ENCODE results near the gene SZT2.
A peak's percentile ranks its signal among the peaks of the same experiment; 100 is the strongest.

SZT2 gene

GRCh38 chr1:43389326-43390313, at the start of gene SZT2, which contains the start of gene MED8:
TSS of gene SZT2 (plus strand) at chr1:43389899. CDS start at chr1:43389969, 70 bp downstream.
TSS of gene MED8 (minus strand) at chr1:43389800. CDS start at chr1:43389764, 36 bp downstream.
- DNase-seq = peak; percentile 96

- DNase-seq = no peak
Observed at GRCh38 chr1:43340559-43340958, 49.1 kb upstream of the SZT2 start.

- DNase-seq = no peak
Observed at GRCh38 chr1:43344267-43344850, 45.3 kb upstream of the SZT2 start.

DNA sequence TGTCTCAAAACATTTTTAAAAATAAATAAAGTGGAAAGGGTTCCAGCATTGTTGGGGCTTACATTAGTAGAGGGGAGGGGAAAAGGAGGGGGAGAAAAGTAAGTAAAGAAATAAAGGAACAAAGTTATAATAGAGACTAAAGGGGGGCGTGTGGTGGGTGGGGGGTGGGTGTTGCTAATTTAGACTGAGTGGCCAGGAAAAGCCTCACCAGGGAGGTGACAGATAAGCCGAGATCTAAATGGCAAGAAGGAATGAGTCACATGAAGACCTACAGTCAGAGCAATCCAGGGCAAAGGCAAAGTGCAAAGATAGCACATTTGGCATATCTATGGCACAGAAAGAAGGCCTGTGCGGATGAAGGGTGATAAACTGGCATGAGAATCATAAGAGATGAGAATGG, 44.6 kb upstream of the SZT2 start:
- DNase-seq = no peak

DNA sequence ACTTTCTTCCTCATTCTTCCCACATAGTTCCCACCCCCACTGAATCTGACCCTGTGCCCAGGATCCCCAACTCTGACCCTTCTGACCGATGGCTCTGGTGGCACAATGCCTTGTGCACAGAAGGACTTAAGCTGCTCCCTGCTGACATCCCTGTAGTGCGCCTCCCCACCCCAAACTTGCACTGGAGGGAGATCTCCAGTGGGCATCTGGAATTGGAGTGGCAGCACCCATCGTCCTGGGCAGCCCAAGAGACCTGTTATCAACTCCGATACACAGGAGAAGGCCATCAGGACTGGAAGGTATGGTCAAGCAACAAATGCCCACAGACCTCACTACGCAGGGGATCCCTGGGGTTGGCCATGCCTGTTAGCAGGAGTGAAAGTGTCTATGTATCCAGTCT, 43.1 kb upstream of the SZT2 start:
- DNase-seq = no peak

DNA sequence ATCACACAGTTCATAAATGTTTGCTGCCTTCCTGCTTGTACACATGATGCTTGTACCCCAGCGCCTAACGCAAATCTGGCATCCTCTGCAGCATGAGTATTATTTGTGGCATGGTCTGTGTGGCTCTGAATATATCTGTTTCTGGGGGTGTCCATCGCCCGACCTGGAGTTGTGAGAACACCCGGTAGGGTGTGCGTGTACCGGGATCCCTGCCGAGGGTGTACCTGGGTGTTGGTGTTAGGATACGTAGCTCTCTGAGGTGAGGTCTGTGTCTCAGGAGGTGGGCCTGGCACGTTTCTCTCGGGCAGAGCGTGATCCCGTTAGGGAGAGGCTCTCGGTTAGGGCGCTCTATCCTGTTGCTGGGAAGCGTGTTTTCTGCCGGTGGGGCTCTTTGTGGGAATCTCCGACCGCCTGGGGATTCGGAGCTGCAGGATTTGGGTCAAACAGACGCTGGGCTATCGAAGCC, 41.3 kb upstream of the SZT2 start:
- DNase-seq = no peak

GRCh38 chr1:43348809-43349593, 40.7 kb upstream of the SZT2 start:
- peak; percentile 86 for DNase-seq

- no peak for DNase-seq
Observed at GRCh38 chr1:43349594-43350306, 39.9 kb upstream of the SZT2 start.

- DNase-seq = no peak
Observed at GRCh38 chr1:43350976-43351375, 38.7 kb upstream of the SZT2 start.

GRCh38 chr1:43351421-43352350, 38.0 kb upstream of the SZT2 start:
- DNase-seq = no peak

DNA sequence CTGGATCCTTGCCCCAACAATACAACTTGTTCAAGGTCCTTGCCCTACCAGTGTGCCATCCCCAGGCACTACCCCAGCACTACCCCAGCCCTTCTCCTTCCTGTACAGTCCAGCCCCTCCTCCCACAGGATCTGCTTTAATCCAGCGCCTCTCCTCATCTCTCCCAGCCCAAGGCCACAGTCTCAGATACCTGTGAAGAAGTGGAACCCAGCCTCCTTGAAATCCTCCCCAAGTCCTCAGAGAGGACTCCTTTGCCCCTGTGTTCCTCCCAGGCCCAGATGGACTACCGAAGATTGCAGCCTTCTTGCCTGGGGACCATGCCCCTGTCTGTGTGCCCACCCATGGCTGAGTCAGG, 37.4 kb upstream of the SZT2 start:
- DNase-seq = no peak

GRCh38 chr1:43352881-43353280, 36.8 kb upstream of the SZT2 start:
- DNase-seq = no peak

DNA sequence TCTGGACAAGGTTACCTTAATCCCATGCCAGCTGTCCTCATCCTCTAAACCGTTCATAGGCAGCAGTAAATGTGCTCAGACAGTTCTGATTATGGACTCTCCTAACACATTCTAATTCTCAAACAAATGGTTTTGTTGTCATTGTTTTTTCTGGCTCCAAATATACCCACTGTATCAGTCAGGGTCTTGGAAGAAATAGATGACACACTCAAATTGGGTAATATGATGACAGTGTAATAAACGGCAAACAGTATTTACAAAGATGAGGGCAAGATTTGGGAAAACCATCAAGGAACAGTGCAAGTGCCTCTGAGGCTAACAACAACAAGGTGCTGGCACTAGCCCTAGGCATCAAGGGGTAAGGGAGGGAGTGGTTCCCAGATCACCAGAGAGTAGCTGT, 35.2 kb upstream of the SZT2 start:
- DNase-seq = no peak

DNA sequence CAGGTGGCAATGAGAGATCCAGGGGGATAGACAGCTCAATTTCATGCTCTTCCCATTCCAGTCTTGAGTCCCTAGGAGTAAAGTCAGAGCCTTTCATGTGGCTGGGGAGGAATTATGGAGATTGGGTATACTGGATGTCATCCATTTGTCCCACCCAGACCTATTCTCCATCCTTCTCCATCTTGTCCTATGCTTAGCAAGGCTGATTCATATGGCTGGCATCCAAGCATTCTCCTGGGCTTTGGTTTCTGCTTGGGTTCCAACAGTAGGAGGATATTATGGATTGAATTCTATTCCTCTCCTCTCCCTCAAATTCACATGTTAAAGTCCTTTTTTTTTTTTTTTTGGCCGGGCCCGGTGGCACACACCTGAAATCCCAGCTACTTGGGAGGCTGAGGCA, 34.8 kb upstream of the SZT2 start:
- DNase-seq = no peak

- no peak for DNase-seq
Observed at GRCh38 chr1:43357251-43357650, 32.4 kb upstream of the SZT2 start.

DNA sequence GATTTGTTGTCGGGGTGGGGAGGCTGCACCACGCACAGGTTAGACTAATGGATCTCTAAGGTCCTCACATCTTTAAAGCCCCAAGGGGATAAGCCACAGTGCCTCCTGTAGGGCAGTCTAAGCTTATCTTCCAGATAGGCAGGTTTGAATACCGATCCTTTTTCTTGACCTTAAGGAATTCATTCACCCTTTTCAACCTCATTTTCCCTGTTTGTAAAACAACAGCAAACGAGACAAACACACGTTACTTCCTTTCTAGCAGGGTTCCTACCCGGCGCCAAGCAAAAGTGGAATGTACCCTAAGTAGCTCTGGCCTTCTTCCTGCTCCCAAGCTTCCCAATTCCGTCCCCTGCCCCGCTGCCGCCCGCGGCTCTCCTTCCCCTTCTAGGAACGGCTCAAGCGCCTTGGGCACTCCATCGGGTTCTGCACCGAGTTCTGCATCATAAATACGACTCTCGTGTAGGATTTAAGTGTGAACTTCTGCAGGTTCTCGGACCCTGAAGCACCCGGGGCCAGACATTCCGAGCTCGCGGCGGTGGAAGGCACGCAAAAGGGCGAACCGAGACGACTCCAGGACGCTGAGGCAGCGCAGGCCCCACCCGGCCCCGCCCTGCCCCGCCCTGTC, 31.5 kb upstream of the SZT2 start:
- DNase-seq = peak; percentile 64

DNA sequence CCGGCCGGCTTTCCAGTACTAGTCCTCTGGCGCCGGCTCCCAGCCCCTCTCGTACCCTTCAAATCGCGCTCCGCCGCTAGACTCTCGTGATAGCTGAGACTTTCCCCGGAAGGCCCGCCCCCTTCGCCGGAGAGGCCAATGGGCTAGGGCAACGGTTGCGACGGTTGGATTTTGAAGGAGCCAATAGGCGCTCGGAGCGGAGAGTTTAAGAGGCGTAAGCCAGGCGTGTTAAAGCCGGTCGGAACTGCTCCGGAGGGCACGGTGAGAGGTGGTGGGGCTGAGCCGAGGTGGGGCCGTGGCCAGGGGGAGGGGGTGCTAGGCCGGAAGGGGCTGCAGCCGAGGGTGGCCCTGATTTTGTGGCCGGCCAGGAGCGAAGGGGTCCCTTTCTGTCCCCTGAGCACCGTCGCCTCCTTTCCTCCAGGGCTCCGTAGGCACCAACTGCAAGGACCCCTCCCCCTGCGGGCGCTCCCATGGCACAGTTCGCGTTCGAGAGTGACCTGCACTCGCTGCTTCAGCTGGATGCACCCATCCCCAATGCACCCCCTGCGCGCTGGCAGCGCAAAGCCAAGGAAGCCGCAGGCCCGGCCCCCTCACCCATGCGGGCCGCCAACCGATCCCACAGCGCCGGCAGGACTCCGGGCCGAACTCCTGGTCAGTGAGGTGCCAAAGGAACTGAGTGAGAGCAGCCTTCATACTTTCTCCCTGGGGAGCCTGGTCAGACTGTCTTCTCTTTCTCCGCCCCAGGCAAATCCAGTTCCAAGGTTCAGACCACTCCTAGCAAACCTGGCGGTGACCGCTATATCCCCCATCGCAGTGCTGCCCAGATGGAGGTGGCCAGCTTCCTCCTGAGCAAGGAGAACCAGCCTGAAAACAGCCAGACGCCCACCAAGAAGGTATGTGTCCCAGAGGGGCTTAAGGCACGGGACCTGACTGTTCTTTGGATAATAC, 30.7 kb upstream of the SZT2 start, which contains the start of gene CDC20:
TSS of gene CDC20 (plus strand) at position 236 of the 948 bp plus-strand sequence. CDS start at position 471, 235 bp downstream.
- DNase-seq = peak; percentile 93

- no peak for DNase-seq
Observed at GRCh38 chr1:43359696-43360095, 30.0 kb upstream of the SZT2 start.

DNA sequence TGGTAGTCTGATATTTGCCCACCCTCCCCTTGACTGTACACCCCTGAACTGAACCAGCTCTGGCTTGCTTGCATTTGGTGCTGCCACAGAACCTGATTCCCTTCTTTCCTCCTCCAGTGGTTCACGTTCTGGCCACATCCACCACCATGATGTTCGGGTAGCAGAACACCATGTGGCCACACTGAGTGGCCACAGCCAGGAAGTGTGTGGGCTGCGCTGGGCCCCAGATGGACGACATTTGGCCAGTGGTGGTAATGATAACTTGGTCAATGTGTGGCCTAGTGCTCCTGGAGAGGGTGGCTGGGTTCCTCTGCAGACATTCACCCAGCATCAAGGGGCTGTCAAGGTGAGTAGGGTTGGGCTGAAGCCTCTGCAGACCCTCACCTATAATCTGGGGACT, 29.1 kb upstream of the SZT2 start:
- no peak for DNase-seq
